Measurements from ENCODE around the gene ADCY2. TPM values are rescaled to one million over a fixed set of nuclear protein-coding genes. Genes with fewer than 3 reads are reported as not detected.

ADCY2 gene
- total RNA-seq, 1 experiment from 2014 or later = 31.3 TPM

- no peaks in the 10 kb centered on the region for H3K23me2 ChIP-seq (ENCODE audit: insufficient read length, low read depth, low read length, poor library complexity, severe bottlenecking)
- H3K23ac ChIP-seq (ENCODE audit: insufficient read length, low read depth, low read length) = no peak overlapping the region
- H2BK12ac ChIP-seq (ENCODE audit: insufficient read length, low read depth, low read length) = no peak overlapping the region
- no peak overlapping the region for H2BK120ac ChIP-seq (ENCODE audit: low read depth, low read length, poor library complexity, severe bottlenecking)
- H4K5ac ChIP-seq (ENCODE audit: insufficient read length, low read depth, low read length) = no peak overlapping the region
- no peak overlapping the region for H4K91ac ChIP-seq (ENCODE audit: insufficient read length, low read depth, low read length)
- no peak overlapping the region for H3K56ac ChIP-seq (ENCODE audit: insufficient read length, low read depth, low read length)
- no peak for DNase-seq
- H3K9me3 ChIP-seq (ENCODE audit: control insufficient read depth, low read depth, low read length) = no peaks in the 10 kb centered on the region
- H3K27ac ChIP-seq (ENCODE audit: insufficient read length, low read depth, low read length) = no peak overlapping the region
- H2BK20ac ChIP-seq (ENCODE audit: low read depth, low read length, poor library complexity, severe bottlenecking) = no peak overlapping the region
- no peak overlapping the region for H3K4me2 ChIP-seq (ENCODE audit: insufficient read depth, insufficient read length, low read length)
- H2AFZ ChIP-seq (ENCODE audit: low read length) = no peak overlapping the region
- no peaks in the 10 kb centered on the region for H3K79me2 ChIP-seq (ENCODE audit: insufficient read depth, low read length)
- no peak overlapping the region for H3K9ac ChIP-seq (ENCODE audit: extremely low read depth, insufficient read length, low read length)
- no peak overlapping the region for H2AK5ac ChIP-seq (ENCODE audit: insufficient read length, low read length)
- no peaks in the 10 kb centered on the region for H3K27me3 ChIP-seq (ENCODE audit: insufficient read depth, low read length)
- no CpG with 5 or more reads among the region's 6 CpGs for WGBS (ENCODE audit: extremely low coverage, insufficient read length, low lambda C conversion rate)
- no peak overlapping the region for H3K14ac ChIP-seq (ENCODE audit: insufficient read depth, low read length)
- H4K20me1 ChIP-seq (ENCODE audit: control insufficient read depth, insufficient read depth, insufficient read length) = no peaks in the 10 kb centered on the region
- TF ChIP-seq, protein P1, sequence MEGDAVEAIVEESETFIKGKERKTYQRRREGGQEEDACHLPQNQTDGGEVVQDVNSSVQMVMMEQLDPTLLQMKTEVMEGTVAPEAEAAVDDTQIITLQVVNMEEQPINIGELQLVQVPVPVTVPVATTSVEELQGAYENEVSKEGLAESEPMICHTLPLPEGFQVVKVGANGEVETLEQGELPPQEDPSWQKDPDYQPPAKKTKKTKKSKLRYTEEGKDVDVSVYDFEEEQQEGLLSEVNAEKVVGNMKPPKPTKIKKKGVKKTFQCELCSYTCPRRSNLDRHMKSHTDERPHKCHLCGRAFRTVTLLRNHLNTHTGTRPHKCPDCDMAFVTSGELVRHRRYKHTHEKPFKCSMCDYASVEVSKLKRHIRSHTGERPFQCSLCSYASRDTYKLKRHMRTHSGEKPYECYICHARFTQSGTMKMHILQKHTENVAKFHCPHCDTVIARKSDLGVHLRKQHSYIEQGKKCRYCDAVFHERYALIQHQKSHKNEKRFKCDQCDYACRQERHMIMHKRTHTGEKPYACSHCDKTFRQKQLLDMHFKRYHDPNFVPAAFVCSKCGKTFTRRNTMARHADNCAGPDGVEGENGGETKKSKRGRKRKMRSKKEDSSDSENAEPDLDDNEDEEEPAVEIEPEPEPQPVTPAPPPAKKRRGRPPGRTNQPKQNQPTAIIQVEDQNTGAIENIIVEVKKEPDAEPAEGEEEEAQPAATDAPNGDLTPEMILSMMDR (conservative IDR thresholded peaks at IDR 0.05) = no peak
- Mint-ChIP-seq H3K36me3 (ENCODE audit: insufficient read depth in 1 of 3, low read depth in 3 of 3) (peaks cover 7 to 15% (median 8%) of the 10 kb centered on the region in 3 experiments; a peak in 5 of 7 replicates), H3K9me3 (no peaks in the 10 kb centered on the region), H3K27ac (no peak overlapping the region), H3K4me3 (no peak overlapping the region), H3K27me3 (ENCODE audit: low read depth) (no peaks in the 10 kb centered on the region), H3K4me1 (peaks cover 18 to 20% of the 10 kb centered on the region in 2 experiments)
- H4K8ac ChIP-seq (replicated peaks; ENCODE audit: insufficient read length, low read depth, low read length) = no peak overlapping the region
- no peak overlapping the region for H2BK5ac ChIP-seq (ENCODE audit: insufficient read length, low read length)
- no peaks in the 10 kb centered on the region; the same call in 1 of the 2 replicates for H3K4me1 ChIP-seq (ENCODE audit: insufficient read depth, low read length)
- no peaks in the 10 kb centered on the region for H3K79me1 ChIP-seq (ENCODE audit: insufficient read depth, low read depth, low read length, poor library complexity, severe bottlenecking)
- H3K18ac ChIP-seq (ENCODE audit: insufficient read length, low read depth, low read length) = no peak overlapping the region
- no peak overlapping the region for H3T11ph ChIP-seq (ENCODE audit: low read length)
- H3K4ac ChIP-seq (ENCODE audit: low read depth, low read length) = no peak overlapping the region
- no peak overlapping the region for H2BK15ac ChIP-seq (ENCODE audit: low read depth, low read length)
Measured at GRCh38 chr5:7773178-7773577, 377.2 kb downstream of the ADCY2 start.

All from H9 (cell line).